PC-3 (cell line): ENCODE results near the gene TOX3.

Experiments used
- EZH2 ChIP-seq: fragments of 300-600 bp; sonication (generic); IDR thresholded peaks from one replicate; pipeline ENCODE4 v1.6.1; 2017; ENCODE audit warnings: antibody characterized with exemption, mild to moderate bottlenecking, low read length; ENCODE audit not compliant: unreplicated experiment
- EZH2phosphoT487 ChIP-seq: fragments of 300-600 bp; sonication (generic); IDR thresholded peaks from 2 replicates; pipeline ENCODE4 v1.6.1; 2018; ENCODE audit warnings: mild to moderate bottlenecking, antibody characterized with exemption, low read length, borderline replicate concordance
- TF ChIP-seq, protein P1 (sequence below): fragments of 300-600 bp; sonication (generic); conservative IDR thresholded peaks from 2 replicates; pipeline ENCODE4 v1.5.1; 2017; ENCODE audit warnings: antibody characterized with exemption, low read depth, mild to moderate bottlenecking, low read length

DNA sequence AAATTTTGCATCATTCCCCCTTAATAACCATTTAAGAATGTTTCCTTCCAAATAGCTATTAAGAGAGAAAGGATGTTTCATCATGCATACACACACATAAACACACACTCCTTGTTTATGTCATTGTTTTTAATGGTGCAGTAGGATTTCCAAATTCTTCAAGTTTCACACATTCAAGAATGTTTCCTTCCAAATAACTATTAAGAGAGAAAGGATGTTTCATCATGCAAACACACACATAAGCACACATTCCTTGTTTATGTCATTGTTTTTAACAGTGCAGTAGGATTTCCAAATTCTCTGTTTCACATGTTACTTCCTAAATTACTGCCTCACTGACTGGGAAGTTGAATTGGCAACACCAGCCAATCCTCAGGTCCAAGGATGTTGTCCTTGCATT, 7.8 kb downstream of the TOX3 start:
- TF ChIP-seq, protein P1, sequence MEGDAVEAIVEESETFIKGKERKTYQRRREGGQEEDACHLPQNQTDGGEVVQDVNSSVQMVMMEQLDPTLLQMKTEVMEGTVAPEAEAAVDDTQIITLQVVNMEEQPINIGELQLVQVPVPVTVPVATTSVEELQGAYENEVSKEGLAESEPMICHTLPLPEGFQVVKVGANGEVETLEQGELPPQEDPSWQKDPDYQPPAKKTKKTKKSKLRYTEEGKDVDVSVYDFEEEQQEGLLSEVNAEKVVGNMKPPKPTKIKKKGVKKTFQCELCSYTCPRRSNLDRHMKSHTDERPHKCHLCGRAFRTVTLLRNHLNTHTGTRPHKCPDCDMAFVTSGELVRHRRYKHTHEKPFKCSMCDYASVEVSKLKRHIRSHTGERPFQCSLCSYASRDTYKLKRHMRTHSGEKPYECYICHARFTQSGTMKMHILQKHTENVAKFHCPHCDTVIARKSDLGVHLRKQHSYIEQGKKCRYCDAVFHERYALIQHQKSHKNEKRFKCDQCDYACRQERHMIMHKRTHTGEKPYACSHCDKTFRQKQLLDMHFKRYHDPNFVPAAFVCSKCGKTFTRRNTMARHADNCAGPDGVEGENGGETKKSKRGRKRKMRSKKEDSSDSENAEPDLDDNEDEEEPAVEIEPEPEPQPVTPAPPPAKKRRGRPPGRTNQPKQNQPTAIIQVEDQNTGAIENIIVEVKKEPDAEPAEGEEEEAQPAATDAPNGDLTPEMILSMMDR = no peak
- no peak for TF ChIP-seq EZH2
- no peak for TF ChIP-seq EZH2phosphoT487
